HG03521 (cell line): ENCODE results near the gene ABHD14A.
"Not testable (repeated sequence)": the region's sequence is repeated elsewhere in the genome, so short reads cannot be mapped to it uniquely, and the experiment has no call there.

ENCODE experiments used
- ATAC-seq: cut with Tn5 transposase; IDR thresholded peaks from one replicate; pipeline ENCODE4 v1.9.1; 2021; ENCODE audit warnings: mild to moderate bottlenecking, moderate library complexity; ENCODE audit not compliant: unreplicated experiment

ABHD14A gene

DNA sequence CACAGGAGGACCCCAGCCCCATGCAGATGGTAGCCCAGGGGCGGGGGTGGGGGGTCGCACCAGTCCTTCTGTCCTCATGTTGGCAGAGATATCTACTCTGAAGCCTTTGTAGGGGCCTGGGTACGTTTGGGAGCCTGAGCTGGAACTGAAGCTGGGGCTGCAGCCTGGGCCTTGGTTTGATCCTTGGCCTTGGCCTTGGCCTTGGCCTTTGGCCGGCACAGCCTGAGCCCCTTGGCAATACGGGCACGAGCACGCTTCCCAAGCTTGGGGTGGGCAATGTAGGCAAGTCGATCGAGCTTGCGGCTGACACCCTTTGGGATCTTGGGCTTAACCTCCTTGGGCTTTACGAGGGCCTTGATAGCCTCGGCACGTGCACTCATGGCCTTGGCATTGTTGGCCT is 18.8 kb downstream of the ABHD14A start:
- not testable (repeated sequence) for ATAC-seq

DNA sequence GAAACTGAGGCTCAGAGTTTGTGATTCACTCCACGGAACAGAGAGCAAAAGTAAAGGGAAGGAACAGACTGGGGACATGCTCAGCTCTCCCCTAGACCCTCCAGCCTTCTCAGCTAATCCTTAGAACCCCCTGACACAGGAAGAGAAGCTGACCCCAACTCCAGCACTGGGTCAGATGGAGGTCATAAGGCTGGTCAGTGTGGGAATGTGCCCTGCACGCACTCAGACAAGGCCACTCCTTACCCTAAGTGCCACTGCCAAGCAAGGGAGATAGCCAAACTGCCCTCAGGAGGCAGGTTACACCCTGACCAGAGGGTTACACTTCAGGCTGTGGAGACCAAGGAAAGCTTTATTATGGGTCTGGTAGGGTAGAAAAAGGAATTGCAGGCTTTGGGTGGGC is 19.7 kb downstream of the ABHD14A start:
- ATAC-seq, result no peak

DNA sequence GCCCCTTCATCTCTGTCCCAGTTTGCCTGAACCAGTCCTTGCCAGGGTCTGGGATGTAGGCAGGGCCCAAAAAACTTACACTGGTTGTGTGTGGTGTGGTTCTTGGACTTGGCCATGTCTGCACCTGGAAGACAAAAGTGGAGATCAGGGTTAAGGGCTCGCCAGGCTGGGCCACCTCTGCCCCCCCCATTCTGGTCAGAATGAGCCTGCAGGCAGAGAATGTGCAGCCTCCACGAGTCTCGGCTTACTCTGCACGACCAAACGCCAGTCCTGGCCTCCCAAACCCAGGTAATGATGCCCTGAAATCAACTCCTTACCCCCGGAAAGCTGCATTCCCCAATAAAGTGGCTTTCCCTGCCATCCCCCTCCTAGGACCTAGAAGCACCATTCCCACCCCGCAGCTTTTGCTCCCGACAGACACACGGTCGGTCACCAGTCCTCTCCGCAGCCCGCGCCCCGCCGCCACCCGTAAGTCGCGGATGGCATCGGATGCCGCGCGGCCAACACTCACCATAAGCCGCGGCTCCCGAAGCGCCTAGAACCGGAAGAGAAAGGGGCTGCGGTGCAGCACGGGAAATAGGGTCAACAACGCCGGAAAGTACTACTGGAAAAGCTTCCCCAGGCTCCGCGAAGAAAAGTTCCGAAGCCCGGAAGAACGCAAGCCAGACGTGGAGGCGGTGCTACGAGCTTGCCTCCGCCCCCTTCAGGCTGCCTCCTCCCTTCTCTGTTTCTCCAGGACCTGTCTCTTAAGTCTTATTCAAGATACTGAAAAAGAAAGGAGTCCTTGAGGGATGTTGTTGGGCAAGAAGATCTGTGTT is 20.7 kb downstream of the ABHD14A start, which contains the start of gene RPL29:
TSS of gene RPL29 (minus strand) at position 550 of the 818 bp plus-strand sequence. CDS start at position 116, 434 bp downstream.
- ATAC-seq, result peak; percentile 91

DNA sequence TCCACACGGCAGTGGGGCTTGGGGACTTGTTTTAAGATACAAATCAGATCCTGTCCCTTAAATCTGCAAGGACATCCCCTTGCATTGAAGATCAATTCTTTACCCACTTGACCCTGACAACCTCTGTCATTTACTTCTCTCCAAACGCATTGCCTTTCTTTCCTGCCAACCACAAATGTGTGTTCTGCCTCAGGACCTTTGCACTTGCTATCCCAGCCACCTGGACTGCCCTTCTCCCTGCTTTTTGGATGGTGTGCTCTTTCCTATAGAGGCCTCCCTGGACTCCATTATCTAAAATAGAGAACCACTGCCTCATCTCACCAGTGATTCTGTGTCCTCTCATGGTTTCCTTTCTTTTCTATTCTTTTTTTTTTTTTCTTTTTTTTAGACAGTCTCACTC is 22.3 kb downstream of the ABHD14A start:
- ATAC-seq, result no peak

DNA sequence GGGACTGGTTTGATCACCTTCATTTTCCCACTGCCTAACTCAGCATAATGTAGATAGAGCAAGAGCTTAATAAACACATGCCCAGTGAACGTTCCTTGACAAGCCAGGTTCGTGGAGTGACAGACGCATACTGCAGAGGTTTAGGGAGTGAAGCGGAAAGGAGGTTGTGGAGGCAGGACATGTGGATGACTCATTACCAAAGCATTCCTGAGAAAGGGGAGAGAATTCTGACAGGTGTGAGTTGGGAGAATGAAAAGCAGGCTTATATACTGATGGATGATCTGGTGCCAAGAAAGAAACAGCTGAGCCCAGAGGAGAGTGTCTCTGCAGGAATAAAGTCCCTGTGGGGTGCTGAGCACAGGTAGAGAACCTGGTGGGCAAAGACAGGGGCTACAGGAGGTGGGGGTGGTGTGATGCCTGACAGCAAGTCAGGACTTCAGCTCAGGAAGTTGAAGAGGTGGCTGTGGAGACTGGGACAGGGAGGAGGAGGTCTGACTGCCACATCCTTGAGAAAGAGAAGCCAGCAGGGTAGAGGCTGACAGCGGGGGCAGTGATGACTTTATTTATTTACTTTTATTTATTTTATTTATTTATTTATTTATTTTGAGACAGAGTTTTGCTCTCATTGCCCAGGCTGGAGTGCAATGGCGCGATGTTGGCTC is 23.2 kb downstream of the ABHD14A start:
- ATAC-seq, result no peak

DNA sequence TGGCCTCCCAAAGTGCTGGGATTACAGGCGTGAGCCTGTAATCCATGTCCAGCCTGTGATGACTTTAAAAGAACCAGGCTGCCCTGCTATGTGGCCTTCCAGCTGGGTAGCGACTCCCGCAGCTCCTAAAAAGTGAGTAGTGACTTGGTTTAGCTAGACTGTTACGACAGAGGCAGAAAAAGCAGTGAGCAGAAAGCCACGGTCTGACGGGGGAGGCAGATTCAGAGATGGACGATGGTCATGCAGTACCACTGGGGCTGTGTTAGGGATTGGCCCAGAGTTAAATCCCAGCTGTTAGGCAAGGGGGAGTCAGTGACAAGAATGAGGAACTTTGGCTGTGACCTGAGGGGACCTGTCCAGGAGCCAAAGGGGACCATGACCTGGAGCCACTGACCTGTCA is 23.9 kb downstream of the ABHD14A start:
- no peak for ATAC-seq

DNA sequence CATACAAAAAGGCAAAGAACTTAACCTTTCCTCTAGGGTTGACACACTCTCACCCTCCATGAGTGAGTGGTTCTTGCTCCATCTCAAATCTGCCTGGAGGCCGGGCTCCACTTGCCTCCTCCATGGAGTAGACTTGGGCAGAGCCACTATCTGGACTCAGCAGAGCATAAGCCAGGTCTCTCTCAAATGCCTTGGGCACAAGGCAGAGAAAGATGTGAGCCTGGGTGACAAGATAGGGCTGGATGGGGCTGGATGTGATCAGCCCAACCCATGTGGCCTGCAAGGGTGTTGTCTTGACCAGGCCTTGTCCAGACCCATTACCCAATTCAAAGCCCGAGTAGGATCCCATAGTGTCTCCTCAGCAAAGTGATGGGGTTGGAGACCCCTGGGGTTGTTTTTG is 25.0 kb downstream of the ABHD14A start:
- ATAC-seq, result no peak

DNA sequence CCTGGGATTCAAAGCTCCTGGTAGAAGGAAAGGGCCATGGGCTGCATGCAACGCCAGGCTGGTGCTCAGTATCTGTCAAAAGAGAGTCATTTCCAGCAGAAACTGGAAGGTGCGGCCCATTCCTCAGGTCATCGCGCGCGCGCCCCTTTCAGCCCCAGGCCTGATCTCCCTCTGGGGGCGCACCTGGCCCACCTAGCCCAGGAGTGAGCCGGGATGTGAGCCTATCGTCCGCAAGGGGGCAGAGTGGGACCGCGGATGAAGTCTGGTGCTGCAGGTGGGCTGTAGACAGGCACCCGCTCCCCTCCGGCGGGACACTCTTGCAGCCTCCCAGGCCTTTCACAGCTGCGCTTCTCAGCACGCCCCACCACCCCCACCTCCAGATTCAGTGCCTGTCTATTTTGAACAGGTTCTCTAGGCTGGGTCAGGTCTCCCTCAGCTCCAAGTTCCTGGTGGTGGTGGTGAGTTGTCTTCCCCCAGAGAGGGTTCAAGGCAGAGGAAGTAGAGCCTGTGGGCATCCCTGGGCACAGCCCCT is 26.6 kb downstream of the ABHD14A start:
- peak; percentile 76 for ATAC-seq

DNA sequence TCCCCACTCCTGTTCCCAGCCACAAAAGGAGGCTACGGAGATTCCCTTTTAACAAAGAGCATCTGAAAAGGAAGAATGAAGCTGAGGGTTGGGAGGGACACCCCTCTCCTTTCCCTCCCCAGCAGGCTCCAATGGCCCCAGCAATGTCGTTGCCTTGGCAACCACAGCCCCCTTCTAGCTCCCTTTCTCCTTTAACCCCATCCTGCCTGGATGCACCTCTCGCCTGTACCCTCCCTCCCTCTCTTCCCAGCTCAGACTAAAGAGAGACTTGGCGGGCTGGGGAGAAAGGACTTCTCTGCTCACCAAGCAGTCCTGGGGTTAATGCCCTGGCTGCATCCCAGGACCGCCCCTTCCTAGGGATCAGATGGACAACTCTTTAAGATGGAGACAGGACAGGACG is 27.9 kb downstream of the ABHD14A start:
- ATAC-seq, result no peak

DNA sequence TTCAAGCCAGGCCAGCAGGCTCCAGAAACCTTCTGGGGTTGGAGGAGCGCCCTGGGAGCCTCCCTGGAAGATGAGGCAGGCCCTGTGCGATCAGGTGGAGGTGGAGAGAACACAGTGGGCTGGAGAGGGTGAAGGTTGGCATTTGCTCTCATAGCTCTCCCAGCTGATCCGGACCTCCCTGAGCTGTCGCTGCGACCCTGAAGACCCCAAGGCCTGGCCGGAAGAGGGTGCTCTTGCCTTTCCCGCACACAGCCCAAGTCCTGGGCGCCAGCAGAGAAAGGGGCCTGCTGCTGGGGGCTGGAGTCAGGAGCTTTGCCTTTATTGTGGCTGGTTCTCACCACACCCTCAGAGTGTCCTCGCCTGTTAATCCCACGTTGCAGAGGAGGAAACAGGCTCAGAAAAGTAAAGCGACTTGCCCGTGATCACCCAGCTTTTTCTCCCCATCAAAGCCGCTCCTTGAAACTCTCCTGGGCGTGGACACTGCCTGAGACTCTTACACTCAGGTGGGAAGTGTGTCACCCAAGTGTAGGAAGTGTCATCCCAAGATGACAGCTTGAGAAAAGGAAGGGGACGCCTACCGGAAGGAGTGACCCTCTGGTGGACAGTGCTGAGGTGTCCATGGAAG is 29.4 kb downstream of the ABHD14A start:
- no peak for ATAC-seq

DNA sequence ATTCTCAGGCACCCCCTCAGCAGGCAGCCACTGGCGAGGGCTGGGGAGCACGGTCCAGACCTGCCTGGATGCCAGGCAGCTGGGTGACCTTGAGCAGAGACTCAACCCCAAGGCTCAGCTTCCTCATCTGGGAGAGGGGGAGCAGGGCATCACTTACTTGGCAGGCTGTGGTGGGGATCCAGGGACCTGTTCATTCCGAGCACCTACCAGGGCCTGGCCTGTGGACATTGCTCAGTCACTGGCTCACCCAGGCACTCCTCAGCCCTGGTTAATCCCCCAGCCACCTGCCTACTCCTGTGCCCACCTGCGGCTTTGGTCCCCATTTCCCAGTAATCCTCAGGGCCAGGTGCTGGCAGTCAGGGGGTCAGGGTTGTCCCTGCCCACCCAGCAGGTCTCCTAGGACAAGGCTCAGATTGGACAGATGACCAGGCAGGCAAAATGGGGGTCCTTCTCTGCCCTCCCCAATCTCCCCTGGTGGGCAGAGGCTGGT is 30.1 kb downstream of the ABHD14A start:
- ATAC-seq, result no peak

DNA sequence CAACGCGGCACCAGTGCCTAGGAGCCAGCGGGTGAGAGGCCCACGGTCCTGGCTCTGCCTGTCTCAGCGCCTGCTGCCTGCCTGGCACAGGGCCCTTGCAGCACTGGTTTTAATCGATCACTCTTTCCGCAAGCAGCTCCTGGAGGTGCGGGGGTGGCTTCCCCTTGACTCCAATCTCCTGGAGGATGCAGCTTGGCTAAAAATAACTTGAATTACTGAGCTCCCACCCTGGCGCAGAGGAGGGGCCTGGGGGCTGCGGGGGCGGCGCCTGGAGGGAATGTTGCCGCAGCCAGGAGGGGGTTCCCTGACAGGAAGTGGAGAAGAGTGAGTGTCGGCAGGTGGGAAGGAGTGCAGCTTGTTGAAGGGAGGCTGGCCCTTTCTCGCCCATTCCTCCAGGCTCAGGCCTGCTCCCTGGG is 30.7 kb downstream of the ABHD14A start:
- ATAC-seq, result no peak

DNA sequence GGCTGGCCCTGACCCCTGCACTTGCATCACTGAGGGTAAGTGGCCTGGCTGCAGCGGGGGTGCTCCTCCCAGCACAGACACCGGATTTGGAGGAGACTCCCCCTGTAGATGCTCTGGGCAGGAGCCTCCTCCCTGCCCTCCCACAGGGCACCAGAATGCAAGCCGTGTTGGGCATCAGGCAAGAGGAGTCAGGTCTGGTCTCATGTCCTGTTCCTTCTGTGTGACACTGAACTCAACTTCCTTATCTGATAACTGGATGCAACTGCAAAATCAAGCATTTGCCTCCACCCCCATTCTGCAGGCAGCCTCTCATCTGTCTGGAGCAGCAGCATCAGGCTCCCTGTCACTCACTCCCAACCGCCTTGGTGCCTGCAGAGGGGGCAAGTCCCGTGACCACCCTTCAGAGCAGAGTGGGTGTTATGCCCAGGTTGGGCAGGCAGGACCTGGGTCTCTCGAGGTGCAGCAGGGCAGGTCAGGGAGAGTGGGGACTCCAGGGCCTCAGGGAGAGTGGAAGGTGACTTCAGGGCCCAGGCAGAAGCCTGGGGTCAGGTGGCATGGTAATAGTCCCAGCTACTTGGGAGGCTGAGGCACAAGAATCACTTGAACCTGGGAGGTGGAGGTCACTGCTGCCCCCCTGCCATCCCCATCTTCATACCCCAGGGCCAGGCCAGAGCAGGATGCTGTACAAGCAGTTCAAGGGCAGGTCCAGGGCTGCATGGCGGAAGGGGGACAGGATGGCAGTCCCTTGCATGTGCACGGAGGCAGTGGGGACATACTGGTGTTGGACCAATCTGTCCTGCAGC is 31.4 kb downstream of the ABHD14A start:
- no peak for ATAC-seq

DNA sequence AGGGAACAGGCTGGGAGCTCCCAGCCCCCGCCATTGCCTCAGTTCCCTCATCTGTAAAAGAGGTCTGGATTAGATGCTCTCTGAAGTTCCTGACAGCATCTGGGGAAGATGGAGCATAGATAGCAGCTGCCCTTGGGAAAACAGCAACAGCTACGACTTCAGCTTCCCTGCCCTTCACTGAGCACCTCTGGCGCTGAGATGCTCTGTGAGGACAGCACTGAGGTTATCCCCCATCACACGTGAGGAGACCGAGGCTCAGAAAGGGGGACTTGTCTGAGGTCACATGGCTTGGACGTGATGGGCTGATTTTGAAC is 31.9 kb downstream of the ABHD14A start:
- no peak for ATAC-seq

DNA sequence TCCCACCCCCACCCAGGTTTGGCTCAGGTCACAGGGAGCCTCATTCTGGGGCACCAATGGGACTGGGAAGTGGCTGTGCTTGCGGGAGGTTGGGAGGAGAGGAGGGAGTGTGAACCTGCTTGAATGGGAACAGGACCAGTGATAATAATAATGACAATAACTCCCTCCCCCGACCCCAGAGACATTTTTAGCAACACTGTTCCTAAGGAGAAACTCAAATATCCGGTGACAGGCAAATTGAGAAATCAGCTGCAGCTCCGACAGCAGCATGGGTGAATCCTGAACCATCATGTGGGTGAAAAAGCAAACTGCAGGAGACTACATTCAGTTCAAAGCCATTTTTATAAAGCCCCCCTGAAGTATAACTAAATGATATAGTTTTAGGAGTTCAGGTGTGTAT is 32.4 kb downstream of the ABHD14A start:
- ATAC-seq, result no peak

DNA sequence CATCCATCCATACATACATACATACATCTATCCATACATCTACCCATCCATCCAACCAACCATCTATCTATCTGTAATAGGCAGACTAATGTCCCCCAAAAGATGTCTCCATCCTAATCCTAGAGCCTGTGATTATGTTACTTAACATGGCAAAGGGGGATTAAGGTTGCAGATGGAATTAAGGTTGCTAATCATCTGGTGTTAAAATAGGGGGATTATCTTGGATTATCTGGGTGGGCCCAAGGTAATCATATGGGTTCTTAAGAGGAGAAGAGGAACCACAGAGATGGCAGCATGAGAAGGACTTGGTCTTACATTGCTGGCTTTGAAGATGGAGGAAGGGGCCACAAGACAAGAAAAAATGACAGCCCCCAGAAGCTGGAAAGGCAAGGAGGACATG is 35.6 kb downstream of the ABHD14A start:
- no peak for ATAC-seq

DNA sequence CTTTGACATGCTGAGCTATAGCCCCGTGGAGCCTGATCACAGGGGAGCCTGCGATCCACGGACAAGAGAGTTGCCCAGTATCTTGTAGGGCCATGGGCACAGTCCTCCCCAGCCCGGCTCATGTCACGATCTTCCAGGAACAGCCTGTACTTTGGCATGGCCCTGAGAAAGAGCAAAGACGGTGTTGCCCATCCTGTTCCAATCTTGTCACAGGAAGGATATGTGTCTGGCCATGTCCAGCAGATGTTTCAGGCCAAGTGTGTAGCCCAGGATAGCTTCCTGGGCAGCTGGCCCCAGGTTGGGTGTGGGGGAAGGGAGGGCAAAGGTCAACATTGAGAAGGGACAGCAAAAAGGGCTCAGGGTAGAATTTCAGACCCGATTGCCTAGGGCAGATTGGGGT is 37.8 kb downstream of the ABHD14A start:
- no peak for ATAC-seq

DNA sequence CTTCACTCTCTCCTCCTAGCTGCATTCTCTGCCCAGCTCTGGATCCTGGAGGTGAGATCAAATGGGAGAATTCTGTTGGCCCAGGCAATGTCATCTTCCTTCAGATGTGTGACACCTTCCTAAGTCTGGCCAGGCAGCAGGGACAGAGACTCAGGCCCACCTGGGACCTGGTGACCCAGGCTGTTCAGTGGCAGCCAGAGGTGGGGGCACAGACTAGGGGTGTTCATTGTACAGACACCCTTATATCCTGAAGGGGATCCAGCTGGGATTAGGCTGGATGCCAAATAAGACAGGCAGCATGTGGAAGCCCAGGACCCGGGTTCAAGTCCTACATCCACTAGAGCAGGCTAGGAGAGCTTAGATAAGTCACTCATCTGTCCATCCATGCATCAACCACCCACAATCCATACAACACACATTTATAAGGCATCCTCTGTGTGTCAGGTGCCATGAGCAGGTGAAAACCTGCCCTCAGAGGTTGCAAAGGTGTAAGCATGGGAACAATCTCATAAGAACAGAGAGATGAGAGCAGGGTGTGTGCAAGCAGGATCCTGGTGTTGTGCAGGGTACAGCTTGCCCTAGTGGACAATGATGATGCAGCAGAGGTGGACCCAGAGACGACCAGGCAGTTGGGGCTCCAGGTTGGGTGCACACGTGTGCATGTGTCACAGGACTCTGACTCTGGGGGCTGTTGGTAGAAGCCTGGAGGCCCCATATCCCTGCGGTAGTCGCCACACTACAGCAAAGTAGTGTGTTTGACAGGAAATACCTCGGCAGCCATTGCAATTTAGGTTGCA is 39.1 kb downstream of the ABHD14A start:
- ATAC-seq, result no peak

DNA sequence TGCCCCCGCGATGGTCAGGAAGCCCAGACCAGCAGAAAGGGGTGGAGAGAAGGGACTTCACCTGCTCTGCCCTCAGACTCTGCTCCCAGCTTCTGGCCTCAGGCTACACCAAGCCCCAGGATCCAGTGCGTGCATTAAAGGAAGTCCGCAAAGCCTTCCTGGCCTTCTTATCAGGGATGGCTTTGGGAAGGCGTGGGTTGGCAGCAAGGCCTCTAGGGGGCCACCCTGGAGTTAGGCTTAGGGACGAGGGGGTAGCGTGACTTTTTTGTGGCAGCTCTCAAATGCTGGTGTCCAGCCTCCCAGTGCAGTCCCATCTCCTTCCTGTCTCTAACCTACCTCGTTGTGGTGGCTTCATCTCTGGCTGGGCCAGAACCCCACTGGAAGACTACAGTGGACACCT is 39.7 kb downstream of the ABHD14A start:
- ATAC-seq, result no peak
